ENCODE results near the gene PPFIBP2. TPM values are rescaled to one million over a fixed set of nuclear protein-coding genes. Genes with fewer than 3 reads are reported as not detected.
"Not testable (repeated sequence)": the region's sequence is repeated elsewhere in the genome, so short reads cannot be mapped to it uniquely, and the experiment has no call there.

The PPFIBP2 gene
- polyA plus RNA-seq, 2 of the 4 experiments (the other 2 are of a cell fraction), result 13.4 to 32.5 TPM

DNA sequence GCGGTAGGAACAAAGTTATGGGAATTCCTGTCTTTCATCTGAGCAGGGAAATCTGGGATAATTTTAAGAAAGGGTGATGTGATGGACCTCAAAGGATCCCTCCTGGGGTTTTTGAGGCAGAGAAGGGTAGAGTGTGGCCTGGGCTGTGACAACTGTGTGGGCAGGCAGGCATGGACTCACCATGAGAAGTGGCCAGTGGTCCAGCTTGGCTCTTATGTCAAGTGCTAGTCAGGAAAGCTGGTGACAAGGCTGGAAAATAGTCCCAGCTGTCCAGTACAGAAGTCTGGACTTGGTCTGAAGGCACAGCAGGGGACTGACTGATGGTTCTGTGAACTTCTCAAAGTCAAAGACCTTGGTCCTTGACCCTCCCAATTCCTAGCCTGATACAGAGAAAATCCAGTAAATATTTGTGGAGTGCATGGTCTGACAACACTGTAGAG, 1.7 kb downstream of the PPFIBP2 start:
- FAIRE-seq (no peak), DNase-seq (ENCODE audit: low read depth in 1 of 2, low spot score in 1 of 2) (no peak), ATAC-seq (no peak)
- WGBS (ENCODE audit: missing lambda C conversion rate), result 73% methylated on average over 1 of the region's 1 CpG
- Histone ChIP-seq H3K9me3 (no peaks in the 10 kb centered on the region), H3K4me3 (no peak overlapping the region), H3K4me1 (0 out of 3 replicates have a peak, but pooled peaks cover 6% of the 10 kb centered on the region), H3K4me2 (no peak overlapping the region), H3K27ac (no peak overlapping the region)
- TF ChIP-seq POLR2A (IDR thresholded peaks at IDR 0.05; ENCODE audit: low read length) (no peak), NPAS2 (CRISPR knock-in tag; IDR thresholded peaks at IDR 0.05; ENCODE audit: borderline replicate concordance) (no peak), RCOR1 (IDR thresholded peaks at IDR 0.05; ENCODE audit: low read depth, low read length) (no peak), NFE2L2 (conservative IDR thresholded peaks at IDR 0.05; ENCODE audit: low read length) (no peak), SREBF2 (IDR thresholded peaks at IDR 0.05) (no peak), SMC3 (IDR thresholded peaks at IDR 0.05) (no peak), PHF8 (IDR thresholded peaks at IDR 0.05; ENCODE audit: borderline replicate concordance, low read depth) (no peak), CBX2 (IDR thresholded peaks at IDR 0.05; ENCODE audit: borderline replicate concordance, low read depth) (no peak), RAD21 (conservative IDR thresholded peaks at IDR 0.05 in 1 of 2, IDR thresholded peaks at IDR 0.05 in 1 of 2) (no peak), ZFP36 (IDR thresholded peaks at IDR 0.05; ENCODE audit: borderline replicate concordance, partially characterized antibody) (no peak)
- TF ChIP-seq, protein P1, sequence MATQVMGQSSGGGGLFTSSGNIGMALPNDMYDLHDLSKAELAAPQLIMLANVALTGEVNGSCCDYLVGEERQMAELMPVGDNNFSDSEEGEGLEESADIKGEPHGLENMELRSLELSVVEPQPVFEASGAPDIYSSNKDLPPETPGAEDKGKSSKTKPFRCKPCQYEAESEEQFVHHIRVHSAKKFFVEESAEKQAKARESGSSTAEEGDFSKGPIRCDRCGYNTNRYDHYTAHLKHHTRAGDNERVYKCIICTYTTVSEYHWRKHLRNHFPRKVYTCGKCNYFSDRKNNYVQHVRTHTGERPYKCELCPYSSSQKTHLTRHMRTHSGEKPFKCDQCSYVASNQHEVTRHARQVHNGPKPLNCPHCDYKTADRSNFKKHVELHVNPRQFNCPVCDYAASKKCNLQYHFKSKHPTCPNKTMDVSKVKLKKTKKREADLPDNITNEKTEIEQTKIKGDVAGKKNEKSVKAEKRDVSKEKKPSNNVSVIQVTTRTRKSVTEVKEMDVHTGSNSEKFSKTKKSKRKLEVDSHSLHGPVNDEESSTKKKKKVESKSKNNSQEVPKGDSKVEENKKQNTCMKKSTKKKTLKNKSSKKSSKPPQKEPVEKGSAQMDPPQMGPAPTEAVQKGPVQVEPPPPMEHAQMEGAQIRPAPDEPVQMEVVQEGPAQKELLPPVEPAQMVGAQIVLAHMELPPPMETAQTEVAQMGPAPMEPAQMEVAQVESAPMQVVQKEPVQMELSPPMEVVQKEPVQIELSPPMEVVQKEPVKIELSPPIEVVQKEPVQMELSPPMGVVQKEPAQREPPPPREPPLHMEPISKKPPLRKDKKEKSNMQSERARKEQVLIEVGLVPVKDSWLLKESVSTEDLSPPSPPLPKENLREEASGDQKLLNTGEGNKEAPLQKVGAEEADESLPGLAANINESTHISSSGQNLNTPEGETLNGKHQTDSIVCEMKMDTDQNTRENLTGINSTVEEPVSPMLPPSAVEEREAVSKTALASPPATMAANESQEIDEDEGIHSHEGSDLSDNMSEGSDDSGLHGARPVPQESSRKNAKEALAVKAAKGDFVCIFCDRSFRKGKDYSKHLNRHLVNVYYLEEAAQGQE (IDR thresholded peaks at IDR 0.05), result no peak
- TF ChIP-seq, protein P2, sequence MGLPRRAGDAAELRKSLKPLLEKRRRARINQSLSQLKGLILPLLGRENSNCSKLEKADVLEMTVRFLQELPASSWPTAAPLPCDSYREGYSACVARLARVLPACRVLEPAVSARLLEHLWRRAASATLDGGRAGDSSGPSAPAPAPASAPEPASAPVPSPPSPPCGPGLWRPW (IDR thresholded peaks at IDR 0.05), result no peak
- POLR2A ChIA-PET, result no interaction called here
- CTCF ChIA-PET, result interaction anchor here (0.9 to 6.1 kb wide), 5 partner anchors 22 to 179 kb away, joined by 3 to 76 read pairs (median 5); no protein-coding TSS in a partner anchor

DNA sequence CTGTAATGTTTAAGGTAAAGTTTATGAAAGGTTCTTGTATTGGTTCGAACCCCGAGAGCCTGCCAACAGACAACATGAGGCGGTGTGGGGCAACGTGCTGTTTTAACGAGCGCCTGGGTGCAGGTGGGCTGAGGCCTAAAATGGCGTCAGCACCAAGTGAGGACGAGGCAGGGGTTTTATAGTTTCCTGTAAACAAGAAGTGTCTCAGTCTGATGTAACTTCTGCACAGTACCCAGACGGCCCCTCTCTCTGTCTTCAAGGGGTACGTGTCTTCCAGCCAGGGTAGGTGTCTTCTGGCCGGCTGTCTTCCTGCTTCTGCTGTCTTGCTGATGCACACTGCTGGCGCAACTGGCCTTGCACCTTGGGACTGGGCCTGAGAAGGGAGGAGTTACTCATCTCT, 2.7 kb downstream of the PPFIBP2 start:
- DNase-seq (ENCODE audit: low read depth in 1 of 2, low spot score in 1 of 2) (no peak), ATAC-seq (no peak), FAIRE-seq (no peak)
- 73% methylated on average over 12 of the region's 12 CpGs for WGBS (ENCODE audit: missing lambda C conversion rate)
- ChIA-PET POLR2A (no interaction called here), CTCF (interaction anchor here (0.6 to 1.7 kb wide), 3 partner anchors 55 to 517 kb away, joined by 3 to 6 read pairs (median 4); no protein-coding TSS in a partner anchor)
- Histone ChIP-seq H3K9me3 (no peaks in the 10 kb centered on the region), H3K4me3 (no peak overlapping the region), H3K4me2 (no peak overlapping the region), H3K27ac (no peak overlapping the region), H3K4me1 (0 out of 3 replicates have a peak, but pooled peaks cover 6% of the 10 kb centered on the region)
- TF ChIP-seq ZNF302 (CRISPR knock-in tag; IDR thresholded peaks at IDR 0.05) (no peak), NR3C1 (IDR thresholded peaks at IDR 0.05) (no peak), JUNB (IDR thresholded peaks at IDR 0.05) (no peak), TFCP2L1 (CRISPR knock-in tag; IDR thresholded peaks at IDR 0.05) (no peak), FOSB (CRISPR knock-in tag; IDR thresholded peaks at IDR 0.05) (no peak), HEYL (CRISPR knock-in tag; IDR thresholded peaks at IDR 0.05) (no peak), ZFP36 (IDR thresholded peaks at IDR 0.05; ENCODE audit: borderline replicate concordance, partially characterized antibody) (no peak), PHF8 (IDR thresholded peaks at IDR 0.05; ENCODE audit: borderline replicate concordance, low read depth) (no peak), KDM5A (IDR thresholded peaks at IDR 0.05) (no peak)

DNA sequence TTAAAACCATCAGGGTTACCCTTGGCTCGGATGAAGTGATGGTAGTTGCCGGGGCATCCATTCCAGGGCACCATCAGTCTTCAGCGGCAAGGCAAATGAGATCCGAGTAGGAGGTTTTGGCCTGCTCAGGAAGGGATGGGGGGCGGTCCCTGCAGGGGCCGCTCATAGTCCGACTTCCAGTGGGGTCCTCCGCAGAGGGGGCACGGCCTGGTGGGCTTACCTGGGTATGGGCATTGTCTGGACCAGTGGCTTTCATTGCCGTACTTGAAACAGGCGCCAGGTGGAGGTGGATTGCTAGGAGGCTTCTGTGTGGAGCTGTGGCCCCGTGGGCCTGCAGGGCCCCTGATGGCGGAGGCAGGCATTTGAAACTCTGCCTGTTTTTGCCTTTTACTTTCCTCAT, 3.9 kb downstream of the PPFIBP2 start:
- H3K4me3 ChIP-seq; H3K27ac ChIP-seq; DNase-seq (ENCODE audit: low read depth in 1 of 2, low spot score in 1 of 2); H3K4me1 ChIP-seq; ATAC-seq; H3K4me2 ChIP-seq; H3K9me3 ChIP-seq; POLR2A ChIA-PET; FAIRE-seq: not testable (repeated sequence)
- CTCF ChIA-PET, result interaction anchor here (2.0 kb wide), 1 partner anchor 148 kb away, joined by 7 read pairs; no protein-coding TSS in a partner anchor
- 70% methylated on average over 9 of the region's 13 CpGs for WGBS (ENCODE audit: missing lambda C conversion rate)

All from A549 (cell line).